Mucosa of rectum (tissue), 2 donors: ENCODE results near the gene RAPGEF2.
"Not testable (repeated sequence)": the region's sequence is repeated elsewhere in the genome, so short reads cannot be mapped to it uniquely, and the experiment has no call there.

Source experiments
- H3K27ac ChIP-seq, 2 donors: one replicate each; pipeline ENCODE4 v1.7.0; 2013; ENCODE audit warnings: inconsistent platforms in 2 of 2, low read depth in 2 of 2, low read length in 2 of 2
- H3K27me3 ChIP-seq, 2 donors: one replicate each; pipeline ENCODE4 v1.7.0; 2013; ENCODE audit warnings: low read length in 2 of 2; ENCODE audit not compliant: control insufficient read depth in 2 of 2, insufficient read depth in 2 of 2
- H3K36me3 ChIP-seq, 2 donors: one replicate each; pipeline ENCODE4 v1.7.0; 2013; ENCODE audit warnings: low read length in 2 of 2; ENCODE audit not compliant: control insufficient read depth in 2 of 2, insufficient read depth in 2 of 2
- H3K4me1 ChIP-seq, 2 donors: one replicate each; pipeline ENCODE4 v1.7.0; 2013; ENCODE audit warnings: low read length in 2 of 2, mild to moderate bottlenecking in 1 of 2; ENCODE audit not compliant: control insufficient read depth in 2 of 2, insufficient read depth in 2 of 2
- H3K4me3 ChIP-seq, 2 donors: one replicate each; pipeline ENCODE4 v1.7.0; 2013; ENCODE audit warnings: low read length in 2 of 2
- H3K9ac ChIP-seq, 2 donors: one replicate each; pipeline ENCODE4 v1.7.0; 2013; ENCODE audit warnings: low read length in 2 of 2, low read depth in 1 of 2, mild to moderate bottlenecking in 1 of 2
- H3K9me3 ChIP-seq, 2 donors: one replicate each; pipeline ENCODE4 v1.7.0; 2013; ENCODE audit warnings: low read length in 2 of 2; ENCODE audit not compliant: control insufficient read depth in 2 of 2
- donor health status: healthy.
- donor health status: Normal muscosa, but diverticular disease.

RAPGEF2 gene

GRCh38 chr4:159102622-159103383, at the start of gene RAPGEF2:
Gene RAPGEF2, plus strand, starts transcription at chr4:159103079. Its CDS starts 1,084 bp downstream, at chr4:159104163.
- Histone ChIP-seq H3K4me3 (peak within 1 kb of the TSS; percentile 83 to 88), H3K9ac (peak within 1 kb of the TSS; percentile 77 to 94), H3K9me3 (no peaks in the 10 kb centered on the region), H3K36me3 (no peaks in the 10 kb centered on the region), H3K27ac (peak within 1 kb of the TSS; percentile 93 to 95), H3K4me1 (peaks cover 13 to 14% of the 10 kb centered on the region in 2 donors), H3K27me3 (no peaks in the 10 kb centered on the region)

- Histone ChIP-seq H3K9ac (no peak overlapping the region), H3K4me1 (no peaks in the 10 kb centered on the region), H3K36me3 (no peaks in the 10 kb centered on the region), H3K27me3 (no peaks in the 10 kb centered on the region), H3K27ac (no peak overlapping the region), H3K9me3 (no peaks in the 10 kb centered on the region), H3K4me3 (no peak overlapping the region)
Measured at GRCh38 chr4:159055833-159056232, 47.0 kb upstream of the RAPGEF2 start.

- Histone ChIP-seq H3K36me3 (no peaks in the 10 kb centered on the region), H3K27ac (no peak overlapping the region), H3K4me3 (no peak overlapping the region), H3K27me3 (no peaks in the 10 kb centered on the region), H3K4me1 (no peaks in the 10 kb centered on the region), H3K9me3 (no peaks in the 10 kb centered on the region), H3K9ac (no peak overlapping the region)
Measured at GRCh38 chr4:159060161-159060560, 42.7 kb upstream of the RAPGEF2 start.

GRCh38 chr4:159062381-159062780, 40.5 kb upstream of the RAPGEF2 start:
- Histone ChIP-seq H3K9me3 (no peaks in the 10 kb centered on the region), H3K4me1 (no peaks in the 10 kb centered on the region), H3K36me3 (no peaks in the 10 kb centered on the region), H3K27me3 (no peaks in the 10 kb centered on the region), H3K9ac (no peak overlapping the region), H3K27ac (no peak overlapping the region), H3K4me3 (no peak overlapping the region)

GRCh38 chr4:159065513-159066240, 37.2 kb upstream of the RAPGEF2 start:
- H3K27ac ChIP-seq: no peak overlapping the region
- no peak overlapping the region for H3K9ac ChIP-seq
- H3K4me3 ChIP-seq: no peak overlapping the region
- H3K9me3 ChIP-seq: no peaks in the 10 kb centered on the region
- H3K36me3 ChIP-seq: no peaks in the 10 kb centered on the region
- H3K27me3 ChIP-seq: no peaks in the 10 kb centered on the region
- H3K4me1 ChIP-seq: peaks cover 0 to 1% of the 10 kb centered on the region in 2 donors

- not testable (repeated sequence) for H3K4me3 ChIP-seq, H3K4me1 ChIP-seq, H3K9me3 ChIP-seq, H3K27me3 ChIP-seq, H3K27ac ChIP-seq, H3K36me3 ChIP-seq, H3K9ac ChIP-seq
Measured at GRCh38 chr4:159068139-159068538, 34.7 kb upstream of the RAPGEF2 start.

- H3K27ac ChIP-seq: no peak overlapping the region
- no peaks in the 10 kb centered on the region for H3K27me3 ChIP-seq
- no peak overlapping the region for H3K4me3 ChIP-seq
- no peaks in the 10 kb centered on the region for H3K36me3 ChIP-seq
- H3K9me3 ChIP-seq: no peaks in the 10 kb centered on the region
- H3K9ac ChIP-seq: no peak overlapping the region
- H3K4me1 ChIP-seq: peaks cover 0 to 9% of the 10 kb centered on the region in 2 donors
Measured at GRCh38 chr4:159069922-159070321, 33.0 kb upstream of the RAPGEF2 start.

- H3K27ac ChIP-seq: peak overlapping the region in 1 of 2 donors; percentile 14
Measured at GRCh38 chr4:159070742-159071141, 32.1 kb upstream of the RAPGEF2 start.

GRCh38 chr4:159071178-159071968, 31.5 kb upstream of the RAPGEF2 start:
- no peaks in the 10 kb centered on the region for H3K27me3 ChIP-seq

More at GRCh38 chr4:159070742-159071141, 32.1 kb upstream of the RAPGEF2 start:
- Histone ChIP-seq H3K36me3 (no peaks in the 10 kb centered on the region), H3K9me3 (no peaks in the 10 kb centered on the region), H3K4me3 (no peak overlapping the region), H3K9ac (no peak overlapping the region), H3K4me1 (peaks cover 0 to 9% of the 10 kb centered on the region in 2 donors), H3K27me3 (no peaks in the 10 kb centered on the region)

More at GRCh38 chr4:159071178-159071968, 31.5 kb upstream of the RAPGEF2 start:
- peaks cover 0 to 9% of the 10 kb centered on the region in 2 donors for H3K4me1 ChIP-seq
- H3K36me3 ChIP-seq: no peaks in the 10 kb centered on the region
- no peak overlapping the region for H3K9ac ChIP-seq
- H3K4me3 ChIP-seq: no peak overlapping the region
- no peaks in the 10 kb centered on the region for H3K9me3 ChIP-seq
- peak overlapping the region in 1 of 2 donors; percentile 50 for H3K27ac ChIP-seq
